COLO668 (cell line): ENCODE measurements around the gene CA11.
"Not testable (repeated sequence)": the region's sequence is repeated elsewhere in the genome, so short reads cannot be mapped to it uniquely, and the experiment has no call there.

Experiments used
- DNase-seq: peaks from one replicate; lab custom pipeline; 2025; ENCODE audit not compliant: unreplicated experiment; lab: John Stamatoyannopoulos, UW

CA11 gene

GRCh38 chr19:48646001-48646721, at the start of gene CA11:
CA11 (minus strand) TSS chr19:48646187; CDS start chr19:48645632, 555 bp downstream.
- DNase-seq: peak; percentile 86

- DNase-seq: not testable (repeated sequence)
Measured at GRCh38 chr19:48693629-48694028, 47.6 kb upstream of the CA11 start.

- no peak for DNase-seq
Measured at GRCh38 chr19:48689449-48689848, 43.5 kb upstream of the CA11 start.

GRCh38 chr19:48687776-48688175, 41.8 kb upstream of the CA11 start:
- DNase-seq: no peak

GRCh38 chr19:48686637-48687036, 40.6 kb upstream of the CA11 start:
- DNase-seq: not testable (repeated sequence)

GRCh38 chr19:48686088-48686487, 40.1 kb upstream of the CA11 start:
- no peak for DNase-seq

- DNase-seq: no peak
Measured at GRCh38 chr19:48685583-48685982, 39.6 kb upstream of the CA11 start.

- DNase-seq: no peak
Measured at GRCh38 chr19:48683349-48683748, 37.4 kb upstream of the CA11 start.

GRCh38 chr19:48681127-48681470, 35.1 kb upstream of the CA11 start:
- peak; percentile 36 for DNase-seq

- no peak for DNase-seq
Measured at GRCh38 chr19:48680436-48681126, 34.6 kb upstream of the CA11 start.

- DNase-seq: not testable (repeated sequence)
Measured at GRCh38 chr19:48680006-48680405, 34.0 kb upstream of the CA11 start.

- no peak for DNase-seq
Measured at GRCh38 chr19:48678201-48678600, 32.2 kb upstream of the CA11 start.

- DNase-seq: no peak
Measured at GRCh38 chr19:48676887-48677286, 30.9 kb upstream of the CA11 start.

GRCh38 chr19:48676487-48676886, 30.5 kb upstream of the CA11 start:
- no peak for DNase-seq

- peak; percentile 71 for DNase-seq
Measured at GRCh38 chr19:48674921-48675824, 29.2 kb upstream of the CA11 start.

GRCh38 chr19:48674216-48674809, 28.3 kb upstream of the CA11 start:
- DNase-seq: no peak

GRCh38 chr19:48673436-48674100, 27.6 kb upstream of the CA11 start:
- DNase-seq: no peak

GRCh38 chr19:48672994-48673393, 27.0 kb upstream of the CA11 start, which contains the start of gene NTN5:
NTN5 (minus strand) TSS chr19:48673017; CDS start chr19:48670986, 2,031 bp downstream.
- DNase-seq: no peak

GRCh38 chr19:48671446-48671995, 25.5 kb upstream of the CA11 start:
- no peak for DNase-seq
